ENCODE data around the gene TSPAN18. TPM values are rescaled to one million over a fixed set of nuclear protein-coding genes. Genes with fewer than 3 reads are reported as not detected.

Gene TSPAN18
- total RNA-seq, 1 donor from 2014 or later, result 2.8 TPM

DNA sequence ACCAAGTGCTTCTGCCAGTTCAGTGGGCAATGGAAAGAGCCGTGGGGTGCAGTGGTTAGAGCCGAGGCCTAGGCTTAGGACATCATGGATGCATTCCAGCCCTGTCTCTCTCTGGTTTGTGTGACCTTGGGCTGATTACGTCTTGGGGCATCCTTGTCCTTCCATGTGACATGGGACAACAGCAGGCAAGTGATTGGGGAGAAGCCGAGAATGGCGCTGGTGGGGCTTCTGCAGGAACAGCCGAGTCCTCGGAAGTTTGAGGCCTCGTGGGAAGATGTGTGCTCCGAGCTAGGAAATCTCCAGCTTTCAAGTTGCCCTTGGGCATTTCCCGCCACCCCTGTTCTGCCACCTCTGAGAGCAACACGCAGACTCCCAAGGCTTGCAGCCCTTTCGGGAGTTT lies 16.6 kb downstream of the TSPAN18 start:
- DNase-seq (no peak), ATAC-seq (ENCODE audit: low read depth) (no peak)
- TF ChIP-seq, protein P1, sequence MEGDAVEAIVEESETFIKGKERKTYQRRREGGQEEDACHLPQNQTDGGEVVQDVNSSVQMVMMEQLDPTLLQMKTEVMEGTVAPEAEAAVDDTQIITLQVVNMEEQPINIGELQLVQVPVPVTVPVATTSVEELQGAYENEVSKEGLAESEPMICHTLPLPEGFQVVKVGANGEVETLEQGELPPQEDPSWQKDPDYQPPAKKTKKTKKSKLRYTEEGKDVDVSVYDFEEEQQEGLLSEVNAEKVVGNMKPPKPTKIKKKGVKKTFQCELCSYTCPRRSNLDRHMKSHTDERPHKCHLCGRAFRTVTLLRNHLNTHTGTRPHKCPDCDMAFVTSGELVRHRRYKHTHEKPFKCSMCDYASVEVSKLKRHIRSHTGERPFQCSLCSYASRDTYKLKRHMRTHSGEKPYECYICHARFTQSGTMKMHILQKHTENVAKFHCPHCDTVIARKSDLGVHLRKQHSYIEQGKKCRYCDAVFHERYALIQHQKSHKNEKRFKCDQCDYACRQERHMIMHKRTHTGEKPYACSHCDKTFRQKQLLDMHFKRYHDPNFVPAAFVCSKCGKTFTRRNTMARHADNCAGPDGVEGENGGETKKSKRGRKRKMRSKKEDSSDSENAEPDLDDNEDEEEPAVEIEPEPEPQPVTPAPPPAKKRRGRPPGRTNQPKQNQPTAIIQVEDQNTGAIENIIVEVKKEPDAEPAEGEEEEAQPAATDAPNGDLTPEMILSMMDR (IDR thresholded peaks at IDR 0.05), result no peak
- Mint-ChIP-seq H3K36me3 (ENCODE audit: low read depth) (no peaks in the 10 kb centered on the region), H3K4me1 (no peaks in the 10 kb centered on the region), H3K4me3 (no peak overlapping the region), H3K27me3 (peaks cover 4% of the 10 kb centered on the region), H3K27ac (no peak overlapping the region), H3K9me3 (no peaks in the 10 kb centered on the region)
- intact Hi-C loops (cut with micrococcal nuclease), result no loop called here
- CTCF ChIA-PET, result no interaction called here
- POLR2A ChIA-PET, result no interaction called here

DNA sequence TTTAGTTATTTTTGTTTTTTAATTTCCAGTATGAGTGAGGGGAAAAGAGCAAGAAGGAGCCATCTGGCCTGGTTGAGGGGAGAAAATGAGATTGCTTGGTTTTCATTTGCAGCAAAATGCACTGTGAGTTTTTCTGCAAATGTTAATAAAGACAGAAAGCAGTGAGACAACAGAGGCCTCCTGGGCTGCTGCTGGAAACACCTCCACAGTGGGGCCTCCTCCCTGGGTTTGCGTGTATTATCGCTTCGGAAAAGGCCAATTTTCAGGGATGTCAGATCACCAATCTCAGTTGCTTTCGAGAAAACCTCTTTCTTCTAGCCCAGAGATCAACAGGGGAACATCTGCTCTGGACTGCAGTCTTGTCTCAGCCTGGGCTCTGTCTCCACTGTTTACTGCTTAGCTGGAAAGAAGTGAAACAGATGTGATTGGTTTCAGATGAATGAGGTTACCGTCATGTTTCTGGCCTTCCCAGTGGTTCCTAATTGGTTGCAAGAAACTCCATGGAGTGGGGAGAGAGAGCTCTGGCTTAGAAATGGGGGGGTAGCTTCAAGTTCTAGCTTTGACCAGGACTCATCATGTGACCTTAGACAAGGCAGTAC lies 17.3 kb downstream of the TSPAN18 start:
- H3K4me3 Mint-ChIP-seq, result no peak overlapping the region
- TF ChIP-seq, protein P1 (IDR thresholded peaks at IDR 0.05), result no peak
- H3K36me3 Mint-ChIP-seq (ENCODE audit: low read depth), result no peaks in the 10 kb centered on the region
- no peak for DNase-seq
- no peak for ATAC-seq (ENCODE audit: low read depth)
- POLR2A ChIA-PET, result no interaction called here
- H3K27ac Mint-ChIP-seq, result no peak overlapping the region
- no peaks in the 10 kb centered on the region for H3K4me1 Mint-ChIP-seq
- intact Hi-C loops (cut with micrococcal nuclease), result no loop called here
- H3K27me3 Mint-ChIP-seq, result peaks cover 2% of the 10 kb centered on the region
- CTCF ChIA-PET, result no interaction called here
- H3K9me3 Mint-ChIP-seq, result no peaks in the 10 kb centered on the region

DNA sequence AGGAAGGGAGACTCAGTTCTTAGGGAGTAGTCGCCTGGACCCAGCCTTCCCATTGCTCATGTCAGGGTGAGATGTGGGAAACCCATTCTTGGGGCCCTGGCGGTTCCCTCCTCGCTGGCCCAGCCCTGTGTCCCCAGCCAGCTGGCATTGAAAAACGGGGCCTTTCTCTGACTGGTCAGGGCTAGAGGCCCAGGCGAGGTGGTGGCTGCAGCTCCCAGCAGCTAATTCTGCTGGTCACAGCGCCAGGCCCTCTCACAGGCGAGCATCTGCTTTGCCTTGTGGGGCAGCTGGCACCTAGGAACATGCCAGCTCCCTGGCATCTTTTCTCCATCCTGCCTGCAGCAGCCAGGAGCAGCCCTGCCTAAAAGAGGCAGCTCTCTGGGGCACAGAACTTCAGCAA lies 20.1 kb downstream of the TSPAN18 start:
- H3K27ac Mint-ChIP-seq, result no peak overlapping the region
- H3K27me3 Mint-ChIP-seq, result no peaks in the 10 kb centered on the region
- intact Hi-C loops (cut with micrococcal nuclease), result no loop called here
- TF ChIP-seq, protein P1 (IDR thresholded peaks at IDR 0.05), result no peak
- H3K4me3 Mint-ChIP-seq, result no peak overlapping the region
- ChIA-PET CTCF (no interaction called here), POLR2A (no interaction called here)
- no peaks in the 10 kb centered on the region for H3K36me3 Mint-ChIP-seq (ENCODE audit: low read depth)
- DNase-seq (no peak), ATAC-seq (ENCODE audit: low read depth) (no peak)
- H3K9me3 Mint-ChIP-seq, result no peaks in the 10 kb centered on the region
- H3K4me1 Mint-ChIP-seq, result no peaks in the 10 kb centered on the region

DNA sequence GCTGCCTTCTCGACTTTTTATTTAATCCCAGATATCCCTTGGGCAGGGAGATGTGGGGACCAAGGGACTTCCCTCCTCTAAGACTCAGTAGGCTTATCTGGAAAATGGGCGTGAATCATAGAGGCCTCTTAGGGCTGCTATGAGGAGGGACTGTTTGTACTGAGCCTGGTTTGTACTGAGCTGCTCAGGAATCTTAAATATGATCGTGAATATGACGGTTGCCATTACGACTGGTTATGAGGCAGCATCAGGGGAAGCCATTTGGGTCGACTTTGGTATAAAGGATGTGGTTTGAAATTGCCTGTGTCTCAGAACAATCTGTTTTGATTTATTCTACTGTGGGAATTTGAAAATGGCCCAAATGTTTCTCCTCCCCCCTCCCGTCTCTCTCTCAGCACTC lies 20.6 kb downstream of the TSPAN18 start:
- Mint-ChIP-seq H3K27ac (no peak overlapping the region), H3K27me3 (no peaks in the 10 kb centered on the region), H3K9me3 (no peaks in the 10 kb centered on the region), H3K36me3 (ENCODE audit: low read depth) (no peaks in the 10 kb centered on the region), H3K4me3 (no peak overlapping the region), H3K4me1 (no peaks in the 10 kb centered on the region)
- POLR2A ChIA-PET, result no interaction called here
- ATAC-seq (ENCODE audit: low read depth) (no peak), DNase-seq (no peak)
- CTCF ChIA-PET, result no interaction called here
- intact Hi-C loops (cut with micrococcal nuclease), result no loop called here
- TF ChIP-seq, protein P1 (IDR thresholded peaks at IDR 0.05), result no peak

DNA sequence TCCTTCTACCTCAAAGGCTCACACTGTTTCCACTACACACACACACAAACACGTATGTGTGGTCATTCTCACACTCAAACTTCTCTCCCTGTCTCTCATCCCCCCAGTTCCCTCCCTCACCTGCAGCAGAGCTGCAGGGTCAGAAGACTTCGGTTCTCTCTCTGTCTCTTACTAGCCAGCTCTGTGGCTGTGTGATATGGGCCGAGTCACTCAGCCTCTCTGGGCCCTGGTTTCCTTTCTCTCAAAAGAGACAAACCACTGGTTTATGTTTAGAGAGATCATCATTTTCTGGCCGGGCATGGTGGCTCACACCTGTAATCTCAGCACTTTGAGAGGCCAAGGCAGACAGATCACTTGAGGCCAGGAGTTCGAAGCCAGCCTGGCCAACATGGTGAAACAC lies 21.1 kb downstream of the TSPAN18 start:
- DNase-seq, result no peak
- no peaks in the 10 kb centered on the region for H3K4me1 Mint-ChIP-seq
- H3K36me3 Mint-ChIP-seq (ENCODE audit: low read depth), result no peaks in the 10 kb centered on the region
- no peak for ATAC-seq (ENCODE audit: low read depth)
- no peaks in the 10 kb centered on the region for H3K9me3 Mint-ChIP-seq
- intact Hi-C loops (cut with micrococcal nuclease), result no loop called here
- H3K27ac Mint-ChIP-seq, result no peak overlapping the region
- H3K4me3 Mint-ChIP-seq, result no peak overlapping the region
- CTCF ChIA-PET, result no interaction called here
- no peaks in the 10 kb centered on the region for H3K27me3 Mint-ChIP-seq
- TF ChIP-seq, protein P1 (IDR thresholded peaks at IDR 0.05), result no peak
- POLR2A ChIA-PET, result no interaction called here
